Skeletal muscle tissue (tissue), 4 donors: ENCODE measurements around the gene MYOCD. TPM values are rescaled to one million over a fixed set of nuclear protein-coding genes. Genes with fewer than 3 reads are reported as not detected.

Source experiments
- H3K27ac ChIP-seq: one replicate; pipeline ENCODE4 v1.7.0; 2013; ENCODE audit warnings: mild to moderate bottlenecking, low read depth, low read length, inconsistent platforms
- H3K27me3 ChIP-seq, 3 donors: one replicate each; pipeline ENCODE4 v1.7.0; 2013; ENCODE audit warnings: low read length in 3 of 3; ENCODE audit not compliant: control insufficient read depth in 3 of 3, insufficient read depth in 3 of 3
- H3K36me3 ChIP-seq, 3 donors: one replicate each; pipeline ENCODE4 v1.7.0; 2013; ENCODE audit warnings: low read length in 3 of 3; ENCODE audit not compliant: control insufficient read depth in 3 of 3, insufficient read depth in 3 of 3
- H3K4me1 ChIP-seq, 3 donors: one replicate each; pipeline ENCODE4 v1.7.0; 2013; ENCODE audit warnings: low read length in 3 of 3, mild to moderate bottlenecking in 3 of 3; ENCODE audit not compliant: control insufficient read depth in 3 of 3, insufficient read depth in 3 of 3
- H3K4me3 ChIP-seq, 3 donors: one replicate each; pipeline ENCODE4 v1.7.0; 2013; ENCODE audit warnings: low read length in 3 of 3
- H3K9ac ChIP-seq, 3 donors: one replicate each; pipeline ENCODE4 v1.7.0; 2013; ENCODE audit warnings: low read length in 3 of 3, mild to moderate bottlenecking in 3 of 3, moderate library complexity in 2 of 3, low read depth in 1 of 3
- H3K9me3 ChIP-seq, 3 donors: one replicate each; pipeline ENCODE4 v1.7.0; 2013; ENCODE audit warnings: low read length in 3 of 3; ENCODE audit not compliant: control insufficient read depth in 3 of 3
- total RNA-seq: library from RNA; depleted of rRNA; stranded (reverse); fragments of >200 nt; gene quantifications from one replicate; pipeline ENCODE4 v1.2.3, GENCODE V29; 2014
- donor health status: Osteomylitis.

The MYOCD gene
- total RNA-seq, 1 donor from 2014 or later = 0.52 TPM

DNA sequence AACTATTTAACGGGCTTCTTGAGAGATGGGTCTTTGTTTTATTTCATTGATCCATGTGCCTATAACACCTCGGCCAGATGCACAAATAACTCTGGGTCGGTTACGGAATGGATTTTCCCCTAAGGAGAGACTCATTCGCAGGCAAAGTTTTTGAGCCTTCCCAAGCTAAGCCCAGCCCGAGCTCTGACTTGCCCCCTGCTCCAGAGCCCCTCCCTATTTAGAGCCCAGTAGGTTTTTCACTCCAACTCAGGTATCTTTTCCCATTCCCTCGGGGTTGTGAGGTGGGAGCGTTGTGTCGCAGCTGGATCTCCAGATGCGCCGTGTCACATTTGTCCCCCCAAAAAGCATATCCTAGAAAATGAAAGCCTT is 812 bp upstream of the MYOCD start:
- H3K36me3 ChIP-seq = no peaks in the 10 kb centered on the region
- H3K27me3 ChIP-seq = peaks cover 25 to 36% (median 33%) of the 10 kb centered on the region in 3 donors
- no peak overlapping the region for H3K27ac ChIP-seq
- peaks cover 5 to 13% (median 7%) of the 10 kb centered on the region in 3 donors for H3K4me1 ChIP-seq
- peak overlapping the region; percentile 48 to 65 (median 50) for H3K4me3 ChIP-seq
- no peaks in the 10 kb centered on the region for H3K9me3 ChIP-seq
- peak overlapping the region in 1 of 3 donors; percentile 59 for H3K9ac ChIP-seq

DNA sequence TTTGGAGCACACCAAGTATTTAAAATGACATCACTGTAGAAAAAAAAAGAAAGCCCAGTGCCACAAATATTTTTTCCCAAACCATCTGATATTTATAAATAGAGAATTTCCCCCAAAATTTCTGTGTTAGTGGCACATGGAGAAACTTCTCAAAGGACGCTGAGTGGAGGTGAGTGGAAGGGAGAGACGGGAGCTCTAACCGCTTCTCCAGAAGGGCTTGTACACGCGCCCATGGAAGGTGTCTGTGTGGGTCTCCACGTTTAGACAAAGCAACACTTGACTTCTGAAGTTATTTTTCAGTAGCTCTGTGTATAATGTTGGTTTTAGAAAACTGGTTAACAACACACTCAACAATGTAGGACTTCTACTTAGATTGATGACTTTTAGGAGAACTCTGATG is 1.0 kb downstream of the MYOCD start:
- H3K27ac ChIP-seq = peak overlapping the region; percentile 20
- H3K9ac ChIP-seq = no peak overlapping the region
- no peak overlapping the region for H3K4me3 ChIP-seq

DNA sequence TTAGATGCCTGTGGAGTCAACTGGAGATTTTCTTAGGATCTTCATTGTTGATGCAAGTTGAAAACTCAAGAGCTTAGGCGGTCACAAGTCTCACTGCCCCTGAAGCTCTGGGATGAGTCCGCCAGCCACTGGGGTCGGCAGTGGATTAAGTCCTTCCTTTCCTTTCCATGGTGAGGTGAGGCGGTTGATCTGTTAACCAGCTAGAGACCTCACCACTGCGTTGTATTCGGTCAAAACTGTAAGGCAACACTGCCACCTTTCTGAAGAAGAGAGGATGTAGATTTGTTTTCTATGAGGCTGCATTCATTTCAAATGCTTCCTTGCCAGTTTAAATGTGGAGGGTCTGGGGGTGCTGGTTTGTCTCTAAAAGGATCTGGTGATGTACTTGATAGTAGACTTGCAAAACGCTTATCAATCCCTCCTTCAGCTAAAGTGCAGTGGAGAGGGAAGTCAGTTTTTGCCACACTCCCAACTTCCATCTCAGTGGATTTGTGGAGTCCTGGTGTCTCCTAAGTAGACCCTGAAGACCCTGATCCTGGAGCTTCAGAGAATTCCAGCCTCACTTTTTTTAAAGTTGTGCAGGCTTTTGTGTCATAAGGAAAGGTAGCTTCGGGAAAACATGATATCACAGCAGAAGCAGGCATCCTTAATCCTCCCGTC is 1.7 kb downstream of the MYOCD start:
- Histone ChIP-seq H3K27ac (peak overlapping the region; percentile 20), H3K27me3 (peaks cover 30 to 36% (median 35%) of the 10 kb centered on the region in 3 donors)

More for the DNA sequence above, 1.0 kb downstream of the MYOCD start:
- Histone ChIP-seq H3K36me3 (no peaks in the 10 kb centered on the region), H3K4me1 (peaks cover 5 to 13% (median 7%) of the 10 kb centered on the region in 3 donors), H3K27me3 (peaks cover 30 to 36% (median 35%) of the 10 kb centered on the region in 3 donors), H3K9me3 (no peaks in the 10 kb centered on the region)

DNA sequence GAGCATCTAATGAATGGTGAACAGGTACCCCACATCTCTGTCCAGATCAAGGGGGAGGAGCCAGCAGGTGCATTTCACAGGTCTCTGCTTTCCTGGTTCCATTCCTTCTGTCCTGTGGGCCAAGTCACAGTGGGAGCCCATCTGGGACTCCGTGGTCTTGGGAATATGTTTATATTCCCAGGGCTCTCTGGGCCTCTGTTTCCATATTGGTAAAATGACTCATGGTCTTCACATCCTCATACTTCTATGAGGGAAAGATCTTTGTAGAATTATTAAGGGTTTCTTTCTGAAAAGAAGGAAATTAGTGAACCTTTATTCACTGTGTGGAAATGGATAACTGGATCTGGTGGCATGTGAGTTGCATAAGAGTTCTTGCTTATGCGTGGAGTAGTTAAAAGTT is 6.2 kb downstream of the MYOCD start:
- Histone ChIP-seq H3K4me1 (no peaks in the 10 kb centered on the region), H3K36me3 (no peaks in the 10 kb centered on the region), H3K27ac (no peak overlapping the region), H3K27me3 (peaks cover 5 to 7% (median 6%) of the 10 kb centered on the region in 3 donors), H3K9ac (no peak overlapping the region), H3K9me3 (no peaks in the 10 kb centered on the region), H3K4me3 (no peak overlapping the region)

More for the DNA sequence above, 1.7 kb downstream of the MYOCD start:
- no peaks in the 10 kb centered on the region for H3K9me3 ChIP-seq
- H3K4me1 ChIP-seq = peaks cover 5 to 13% (median 7%) of the 10 kb centered on the region in 3 donors
- no peak overlapping the region for H3K9ac ChIP-seq
- H3K4me3 ChIP-seq = no peak overlapping the region
- no peaks in the 10 kb centered on the region for H3K36me3 ChIP-seq

DNA sequence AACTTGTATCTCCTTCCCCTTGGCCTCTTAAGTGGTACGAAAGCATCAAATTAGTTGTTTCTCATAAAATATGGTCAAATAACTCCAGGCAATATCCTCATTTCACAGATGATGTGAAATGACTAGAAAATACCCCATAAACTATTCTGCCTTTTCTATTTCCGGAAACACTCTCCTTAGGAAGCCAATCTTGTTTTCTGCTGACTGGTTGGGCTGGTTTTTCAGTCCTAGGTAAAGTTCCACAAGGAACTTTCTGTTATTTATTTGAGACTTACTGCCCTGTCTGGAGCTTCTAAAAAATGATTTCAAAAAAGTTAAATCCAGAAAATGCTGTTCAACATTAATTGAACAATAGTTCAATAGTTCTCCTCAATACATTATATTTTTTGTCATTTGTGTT is 7.3 kb downstream of the MYOCD start:
- no peaks in the 10 kb centered on the region for H3K9me3 ChIP-seq
- no peaks in the 10 kb centered on the region for H3K4me1 ChIP-seq
- no peak overlapping the region for H3K27ac ChIP-seq
- no peak overlapping the region for H3K4me3 ChIP-seq
- H3K9ac ChIP-seq = no peak overlapping the region
- H3K27me3 ChIP-seq = peaks cover 3 to 5% (median 4%) of the 10 kb centered on the region in 3 donors
- no peaks in the 10 kb centered on the region for H3K36me3 ChIP-seq

DNA sequence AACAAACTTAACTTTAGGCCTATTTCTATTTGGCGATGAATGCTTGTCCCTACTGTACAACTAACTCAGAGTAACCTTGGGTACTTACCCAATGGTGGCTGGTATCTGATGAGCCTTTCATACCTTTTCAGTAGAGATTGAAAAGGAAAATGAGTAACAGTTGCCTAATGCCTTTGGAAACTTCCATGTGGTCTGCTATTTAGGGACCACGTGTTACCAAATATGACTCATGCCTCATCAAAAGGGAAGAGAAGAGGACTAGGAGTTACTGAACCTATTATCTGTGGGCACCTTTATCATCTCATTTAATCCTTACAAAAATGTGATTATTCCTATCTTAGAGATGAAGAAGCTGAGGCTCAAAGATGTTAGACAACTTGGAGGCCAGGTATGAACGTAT is 8.1 kb downstream of the MYOCD start:
- H3K9ac ChIP-seq = no peak overlapping the region
- H3K4me1 ChIP-seq = no peaks in the 10 kb centered on the region
- H3K9me3 ChIP-seq = no peaks in the 10 kb centered on the region
- H3K36me3 ChIP-seq = no peaks in the 10 kb centered on the region
- no peak overlapping the region for H3K27ac ChIP-seq
- peaks cover 3 to 5% (median 4%) of the 10 kb centered on the region in 3 donors for H3K27me3 ChIP-seq
- H3K4me3 ChIP-seq = no peak overlapping the region

DNA sequence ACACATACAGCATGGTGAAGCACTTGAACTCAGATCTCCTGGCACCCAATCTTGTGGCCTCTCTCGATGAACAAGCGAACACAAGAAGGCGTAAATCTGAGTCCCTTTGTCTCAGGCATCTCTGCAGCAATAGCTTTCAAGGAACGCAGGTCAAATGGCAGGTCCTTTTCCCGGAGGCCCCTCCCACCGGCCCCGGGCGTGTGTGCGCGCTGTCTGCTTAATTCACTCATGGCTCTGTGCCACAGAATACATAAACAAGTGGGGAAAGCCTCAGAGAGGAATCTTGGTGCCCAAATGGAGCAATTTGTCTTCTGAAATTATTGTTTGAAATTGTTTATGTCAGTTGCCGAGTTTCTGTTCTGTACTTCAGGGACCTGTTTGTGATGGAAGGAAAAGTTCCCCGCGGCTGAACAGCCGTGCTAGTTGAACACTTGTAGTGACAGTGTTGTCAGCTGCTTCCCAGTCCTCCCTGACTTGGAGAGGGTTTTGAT is 14.8 kb downstream of the MYOCD start:
- no peak overlapping the region for H3K27ac ChIP-seq
- no peaks in the 10 kb centered on the region for H3K9me3 ChIP-seq
- no peak overlapping the region for H3K9ac ChIP-seq
- H3K4me1 ChIP-seq = no peaks in the 10 kb centered on the region
- no peak overlapping the region for H3K4me3 ChIP-seq
- no peaks in the 10 kb centered on the region for H3K36me3 ChIP-seq
- peaks cover 0 to 2% (median 0%) of the 10 kb centered on the region in 3 donors for H3K27me3 ChIP-seq

DNA sequence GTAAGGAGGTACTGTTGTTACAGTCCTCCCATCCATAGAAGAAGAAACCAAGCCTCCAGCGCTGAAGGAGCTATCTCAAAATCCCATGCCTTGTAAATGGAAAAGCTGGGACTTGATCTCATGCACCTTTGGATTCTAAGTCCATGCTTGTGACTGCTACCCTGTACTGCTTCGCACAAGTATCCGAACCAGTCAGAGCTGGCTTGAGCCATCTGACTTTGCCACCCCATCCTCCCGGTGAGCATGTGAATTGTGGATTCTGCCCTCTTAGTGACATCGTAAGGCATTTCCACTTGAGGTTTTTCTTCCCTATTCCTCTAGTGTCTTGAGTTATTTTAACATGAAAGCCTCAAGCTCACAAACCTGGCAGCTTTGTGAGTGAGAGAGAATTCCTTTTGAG is 15.3 kb downstream of the MYOCD start:
- no peaks in the 10 kb centered on the region for H3K36me3 ChIP-seq
- no peaks in the 10 kb centered on the region for H3K9me3 ChIP-seq
- no peak overlapping the region for H3K27ac ChIP-seq
- H3K27me3 ChIP-seq = peaks cover 0 to 2% (median 0%) of the 10 kb centered on the region in 3 donors
- H3K9ac ChIP-seq = no peak overlapping the region
- no peaks in the 10 kb centered on the region for H3K4me1 ChIP-seq
- H3K4me3 ChIP-seq = no peak overlapping the region

DNA sequence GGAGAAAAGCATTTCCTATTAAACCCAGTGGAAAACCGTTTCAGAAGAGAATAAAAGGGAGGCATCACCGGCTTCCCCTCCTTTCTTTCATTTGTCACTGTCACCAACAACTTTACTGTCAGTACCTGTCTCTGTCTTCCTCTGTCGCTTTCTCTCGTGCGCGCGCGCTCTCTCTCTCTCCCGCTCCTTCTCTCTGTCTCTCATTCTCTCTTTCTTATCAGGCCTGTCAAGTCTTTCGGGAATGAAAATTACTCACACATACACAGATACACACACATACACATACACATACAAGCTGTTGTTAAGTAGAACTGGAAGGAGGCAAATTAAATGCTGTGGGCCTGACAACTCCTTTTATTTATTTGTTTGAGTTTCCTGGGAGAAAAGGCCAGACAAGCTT is 17.6 kb downstream of the MYOCD start:
- no peak overlapping the region for H3K9ac ChIP-seq
- H3K27ac ChIP-seq = no peak overlapping the region
- H3K4me1 ChIP-seq = no peaks in the 10 kb centered on the region
- no peaks in the 10 kb centered on the region for H3K36me3 ChIP-seq
- no peaks in the 10 kb centered on the region for H3K9me3 ChIP-seq
- H3K4me3 ChIP-seq = no peak overlapping the region
- H3K27me3 ChIP-seq = peaks cover 0 to 2% (median 0%) of the 10 kb centered on the region in 3 donors

DNA sequence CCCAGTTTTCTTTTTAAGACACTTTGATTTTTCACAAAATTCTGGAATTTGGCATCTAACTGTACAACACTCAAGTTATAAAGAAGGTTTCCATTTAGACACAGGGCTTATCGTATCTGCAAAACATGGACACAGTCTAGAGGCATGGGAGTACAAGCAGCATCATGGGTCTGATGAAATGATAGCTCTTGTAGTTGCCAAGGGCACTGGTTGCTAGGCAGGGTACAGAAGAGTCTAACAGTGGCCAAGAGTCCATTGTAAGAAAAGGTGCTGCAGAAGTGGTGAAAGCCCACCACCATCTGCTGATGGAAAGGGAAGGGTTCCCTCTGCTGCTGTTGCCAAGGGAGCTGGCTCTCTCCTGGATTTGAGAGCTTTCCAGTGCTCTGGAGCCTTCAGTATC is 20.8 kb downstream of the MYOCD start:
- Histone ChIP-seq H3K9ac (no peak overlapping the region), H3K9me3 (no peaks in the 10 kb centered on the region), H3K27ac (no peak overlapping the region), H3K4me3 (no peak overlapping the region), H3K27me3 (no peaks in the 10 kb centered on the region), H3K4me1 (no peaks in the 10 kb centered on the region), H3K36me3 (no peaks in the 10 kb centered on the region)
